Measurements from ENCODE around the gene C10orf53.

The C10orf53 gene

DNA sequence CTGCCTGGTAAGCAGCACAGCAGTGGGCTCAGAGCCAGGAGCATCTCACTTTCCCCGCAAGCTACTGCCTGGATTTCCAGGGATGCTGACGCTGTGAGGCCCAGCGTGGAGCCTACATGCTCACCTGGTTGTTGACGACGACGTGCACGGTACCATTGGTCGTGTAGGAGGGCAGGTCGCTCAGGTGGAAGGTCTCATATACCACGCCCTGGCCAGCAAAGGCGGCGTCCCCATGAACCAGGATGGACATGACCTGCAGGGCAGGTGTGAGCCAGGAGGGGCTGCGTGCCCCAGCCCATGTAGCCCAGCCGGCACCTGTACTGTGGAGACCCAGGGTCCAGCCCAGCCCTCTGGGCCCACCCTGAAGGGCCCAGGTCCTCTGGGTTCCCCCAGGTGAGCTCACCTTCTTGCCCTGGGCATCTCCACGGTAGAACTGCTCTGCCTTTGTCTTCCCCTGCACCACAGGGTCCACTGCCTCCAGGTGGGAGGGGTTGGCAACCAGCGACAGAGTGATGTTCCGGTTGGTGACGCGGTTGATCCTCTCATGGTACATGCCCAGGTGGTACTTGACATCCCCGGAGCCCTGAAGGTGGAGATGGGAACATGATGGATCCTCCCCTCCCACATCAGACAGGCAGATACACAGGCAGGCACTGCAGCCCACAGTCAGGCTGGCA, 67.3 kb downstream of the C10orf53 start:
- no peaks in the 10 kb centered on the region for H3K27me3 ChIP-seq (ENCODE audit: insufficient read depth, poor library complexity, severe bottlenecking)
- H3K27ac ChIP-seq (replicated peaks), result no peak overlapping the region
- TF ChIP-seq CTCF (IDR thresholded peaks at IDR 0.05; ENCODE audit: insufficient read depth, low read length), result no peak
- TF ChIP-seq, protein P1, sequence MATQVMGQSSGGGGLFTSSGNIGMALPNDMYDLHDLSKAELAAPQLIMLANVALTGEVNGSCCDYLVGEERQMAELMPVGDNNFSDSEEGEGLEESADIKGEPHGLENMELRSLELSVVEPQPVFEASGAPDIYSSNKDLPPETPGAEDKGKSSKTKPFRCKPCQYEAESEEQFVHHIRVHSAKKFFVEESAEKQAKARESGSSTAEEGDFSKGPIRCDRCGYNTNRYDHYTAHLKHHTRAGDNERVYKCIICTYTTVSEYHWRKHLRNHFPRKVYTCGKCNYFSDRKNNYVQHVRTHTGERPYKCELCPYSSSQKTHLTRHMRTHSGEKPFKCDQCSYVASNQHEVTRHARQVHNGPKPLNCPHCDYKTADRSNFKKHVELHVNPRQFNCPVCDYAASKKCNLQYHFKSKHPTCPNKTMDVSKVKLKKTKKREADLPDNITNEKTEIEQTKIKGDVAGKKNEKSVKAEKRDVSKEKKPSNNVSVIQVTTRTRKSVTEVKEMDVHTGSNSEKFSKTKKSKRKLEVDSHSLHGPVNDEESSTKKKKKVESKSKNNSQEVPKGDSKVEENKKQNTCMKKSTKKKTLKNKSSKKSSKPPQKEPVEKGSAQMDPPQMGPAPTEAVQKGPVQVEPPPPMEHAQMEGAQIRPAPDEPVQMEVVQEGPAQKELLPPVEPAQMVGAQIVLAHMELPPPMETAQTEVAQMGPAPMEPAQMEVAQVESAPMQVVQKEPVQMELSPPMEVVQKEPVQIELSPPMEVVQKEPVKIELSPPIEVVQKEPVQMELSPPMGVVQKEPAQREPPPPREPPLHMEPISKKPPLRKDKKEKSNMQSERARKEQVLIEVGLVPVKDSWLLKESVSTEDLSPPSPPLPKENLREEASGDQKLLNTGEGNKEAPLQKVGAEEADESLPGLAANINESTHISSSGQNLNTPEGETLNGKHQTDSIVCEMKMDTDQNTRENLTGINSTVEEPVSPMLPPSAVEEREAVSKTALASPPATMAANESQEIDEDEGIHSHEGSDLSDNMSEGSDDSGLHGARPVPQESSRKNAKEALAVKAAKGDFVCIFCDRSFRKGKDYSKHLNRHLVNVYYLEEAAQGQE (IDR thresholded peaks at IDR 0.05; ENCODE audit: insufficient replicate concordance, low read depth), result no peak
- TF ChIP-seq GABPA (IDR thresholded peaks at IDR 0.05; ENCODE audit: low read depth), result no peak
- TF ChIP-seq SPI1 (IDR thresholded peaks at IDR 0.05; ENCODE audit: borderline replicate concordance, low read depth), result no peak
- TF ChIP-seq POLR2AphosphoS5 (IDR thresholded peaks at IDR 0.05; ENCODE audit: low read depth), result no peak
- no peak overlapping the region for H3K4me3 ChIP-seq (replicated peaks; ENCODE audit: insufficient read depth, low read length)
- no peak for DNase-seq (ENCODE audit: low read depth in 1 of 2, low spot score in 1 of 2)
